Fibroblast of skin of back (primary cell): ENCODE data around the gene ZNF329.

Source experiments
- DNase-seq: peaks from one replicate; pipeline ENCODE4 v3.0.0-alpha.2; 2013

The ZNF329 gene

DNA sequence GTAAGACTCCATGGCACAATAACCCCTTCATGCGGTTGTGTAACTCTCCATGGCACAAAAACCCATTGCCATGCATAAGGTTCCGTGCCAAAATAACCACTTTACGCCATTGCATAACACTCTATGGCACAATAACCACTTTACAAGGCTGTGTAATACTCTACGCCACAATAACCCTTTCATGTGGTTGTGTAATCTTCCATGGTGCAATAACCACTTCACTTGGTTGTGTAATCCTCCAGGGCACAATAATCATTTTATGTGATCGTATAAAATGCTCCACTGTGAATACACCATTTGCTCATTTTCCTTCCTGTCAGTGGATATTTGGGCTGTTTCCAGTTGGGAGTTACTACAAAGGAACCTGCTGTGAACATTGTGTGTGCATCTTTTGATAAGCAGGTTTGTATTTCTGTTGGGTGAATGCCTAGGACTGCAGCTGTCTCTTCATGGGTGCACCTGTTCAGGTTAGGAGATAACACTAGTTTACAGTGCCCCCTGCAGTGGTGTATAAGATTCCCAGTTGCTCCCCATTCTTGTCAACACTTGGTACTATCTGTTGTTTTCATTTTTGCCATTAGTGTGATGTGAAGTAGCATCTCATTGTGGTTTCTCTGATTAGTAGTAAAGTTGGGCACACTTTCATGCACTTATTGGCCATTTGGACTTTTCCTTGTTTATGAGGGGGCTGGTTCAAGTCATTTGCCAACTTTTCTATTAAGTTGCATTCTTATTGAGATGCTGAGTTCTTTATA lies 31.4 kb downstream of the ZNF329 start:
- no peak for DNase-seq

- peak; percentile 20 for DNase-seq
These were observed 32.6 kb downstream of the ZNF329 start for GRCh38 chr19:58117841-58118575.

GRCh38 chr19:58108546-58108817 lies 42.1 kb downstream of the ZNF329 start:
- DNase-seq = no peak

GRCh38 chr19:58107778-58108545 lies 42.6 kb downstream of the ZNF329 start:
- DNase-seq = no peak

DNA sequence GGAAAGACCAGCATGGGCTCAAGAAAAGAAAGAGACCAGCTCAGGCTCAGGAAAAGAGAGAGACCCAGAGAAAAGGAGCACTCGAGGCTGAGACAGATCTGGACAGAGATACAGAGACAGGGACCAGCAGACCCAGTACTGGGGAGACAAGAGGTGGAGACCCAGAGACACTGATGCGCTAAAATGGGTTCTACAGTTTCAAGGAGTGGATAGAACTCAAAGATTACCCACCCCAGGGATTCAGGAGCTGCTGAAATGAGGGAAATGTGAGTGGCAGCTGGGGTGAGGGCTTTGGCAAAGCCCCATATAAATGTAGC lies 51.9 kb downstream of the ZNF329 start:
- no peak for DNase-seq

GRCh38 chr19:58097781-58098681 lies 52.6 kb downstream of the ZNF329 start, which contains the start of gene ZSCAN18:
ZSCAN18 (minus strand) TSS chr19:58098231; CDS start chr19:58090267, 7,964 bp downstream.
- peak; percentile 93 for DNase-seq

- DNase-seq = no peak
These were observed 53.2 kb downstream of the ZNF329 start for GRCh38 chr19:58097349-58097748.

DNA sequence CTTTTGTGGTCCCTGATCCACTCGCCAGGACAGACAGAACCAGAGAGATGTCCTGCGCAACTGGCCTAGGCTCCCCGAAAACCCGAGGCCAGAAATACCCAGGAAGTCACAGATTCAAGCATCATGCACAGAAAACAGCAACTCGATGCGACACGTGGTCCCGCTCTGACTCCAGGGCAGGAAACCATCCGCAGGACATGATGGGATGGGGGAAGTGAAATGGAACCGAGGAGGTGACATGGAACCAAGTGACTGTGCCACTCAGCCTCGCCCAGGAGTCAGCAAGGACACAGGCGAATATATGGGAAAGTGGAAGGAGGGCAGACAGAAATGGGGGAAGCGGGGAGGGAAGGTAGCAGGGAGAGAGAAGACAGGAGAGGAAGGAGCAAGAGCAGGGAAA lies 53.7 kb downstream of the ZNF329 start:
- no peak for DNase-seq

DNA sequence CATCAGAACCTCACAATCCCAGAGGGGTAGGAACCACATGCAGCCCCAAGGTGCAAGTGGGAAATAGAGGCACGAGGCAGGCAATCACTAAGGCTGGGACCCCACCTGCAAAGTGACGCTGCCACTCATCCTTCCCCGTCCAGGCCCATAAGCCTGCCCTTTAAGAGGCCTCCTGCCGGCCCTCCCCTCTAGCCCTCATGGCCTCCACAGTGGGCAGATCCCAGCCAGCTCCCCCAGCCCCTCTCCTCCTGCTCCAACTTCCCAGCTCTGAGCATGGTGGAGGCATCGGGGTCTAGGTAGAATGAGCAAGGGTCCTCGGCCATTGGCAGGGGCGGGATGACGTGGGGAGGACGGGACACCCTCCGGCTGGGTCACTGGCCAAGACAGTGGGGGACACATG lies 55.3 kb downstream of the ZNF329 start:
- no peak for DNase-seq

- no peak for DNase-seq
These were observed 57.5 kb downstream of the ZNF329 start for GRCh38 chr19:58093071-58093470.

DNA sequence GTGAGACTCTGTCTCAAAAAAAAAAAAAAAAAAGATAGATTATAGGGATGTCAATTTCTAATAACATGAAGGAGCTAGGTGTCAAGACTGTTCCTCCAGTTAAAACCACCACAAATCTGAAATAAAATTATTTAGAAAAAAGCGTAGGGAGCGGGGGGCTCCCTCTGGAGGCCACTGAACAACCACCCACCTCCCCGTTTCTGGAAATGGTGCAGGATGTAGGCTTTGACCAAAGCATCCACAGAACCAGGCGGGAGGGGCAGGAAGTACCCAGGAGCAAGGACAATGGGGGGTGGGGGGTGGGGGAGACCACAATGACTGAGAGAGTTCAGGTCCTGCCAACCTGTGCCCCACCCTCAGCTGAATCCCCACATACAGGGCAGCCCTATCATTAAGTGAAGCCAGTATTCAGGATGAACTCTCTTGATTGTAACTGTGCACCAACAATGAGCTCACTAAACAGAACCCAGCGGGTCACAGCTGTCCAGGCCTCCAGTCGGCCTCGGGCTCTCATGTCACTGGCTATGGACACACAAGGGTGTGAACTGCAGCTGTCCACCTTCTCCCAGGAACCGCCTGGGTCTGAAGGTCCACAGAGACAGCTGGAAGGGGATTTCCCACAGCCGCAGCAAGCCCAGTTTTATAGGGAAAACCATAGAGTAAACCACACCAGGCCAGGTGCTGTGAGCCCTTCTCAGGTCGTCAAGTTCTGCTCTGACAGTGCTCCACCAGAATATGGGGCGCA lies 59.2 kb downstream of the ZNF329 start:
- DNase-seq = no peak

DNA sequence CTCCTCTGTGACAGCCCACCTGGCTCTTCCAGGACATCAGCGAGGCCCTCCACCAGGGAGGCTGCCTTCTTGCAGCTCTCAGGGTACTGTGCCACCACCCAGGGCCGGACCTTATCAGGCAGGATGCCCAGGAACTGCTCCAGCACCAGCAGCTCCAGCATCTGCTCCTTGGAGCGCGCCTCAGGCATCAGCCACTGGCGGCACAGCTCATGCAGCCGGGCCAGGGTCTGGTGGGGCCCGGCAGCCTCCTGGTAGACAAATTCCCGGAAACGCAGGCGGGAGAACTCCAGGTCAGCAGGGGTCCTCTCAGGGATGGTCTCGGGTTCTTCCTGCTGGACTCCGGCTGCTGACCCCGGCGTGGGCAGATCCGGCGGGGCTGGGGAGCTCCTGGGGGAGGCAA lies 60.7 kb downstream of the ZNF329 start:
- DNase-seq = no peak

DNA sequence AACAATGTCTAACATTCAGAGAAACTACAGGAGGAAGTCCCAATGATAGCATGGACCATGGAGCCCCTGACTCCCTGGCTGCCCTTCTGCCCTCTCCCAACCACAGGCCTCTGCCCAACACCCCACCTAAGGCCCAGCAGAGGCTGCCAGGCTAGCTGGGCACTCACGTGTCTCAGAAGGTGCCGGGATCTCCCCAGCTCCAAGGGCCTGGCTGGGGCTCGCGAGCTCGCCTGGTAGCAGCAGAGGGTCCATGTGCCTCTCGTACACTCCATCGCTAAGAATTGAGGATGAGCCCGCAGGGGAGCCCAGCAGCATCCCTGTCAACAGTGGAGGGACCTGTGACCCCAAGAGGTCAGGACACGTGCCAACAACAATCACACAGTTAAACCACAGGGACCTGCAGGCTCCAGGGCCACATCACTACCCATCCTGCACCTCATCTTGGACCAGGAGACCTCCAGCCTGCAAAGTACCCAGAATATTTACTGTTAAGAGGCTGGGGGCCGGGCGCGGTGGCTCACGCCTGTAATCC lies 62.0 kb downstream of the ZNF329 start:
- no peak for DNase-seq

- DNase-seq = no peak
These were observed 63.5 kb downstream of the ZNF329 start for GRCh38 chr19:58086825-58087710.

- no peak for DNase-seq
These were observed 65.2 kb downstream of the ZNF329 start for GRCh38 chr19:58085348-58085875.

- no peak for DNase-seq
These were observed 65.8 kb downstream of the ZNF329 start for GRCh38 chr19:58084596-58085347.

GRCh38 chr19:58083021-58083420 lies 67.6 kb downstream of the ZNF329 start:
- DNase-seq = no peak

DNA sequence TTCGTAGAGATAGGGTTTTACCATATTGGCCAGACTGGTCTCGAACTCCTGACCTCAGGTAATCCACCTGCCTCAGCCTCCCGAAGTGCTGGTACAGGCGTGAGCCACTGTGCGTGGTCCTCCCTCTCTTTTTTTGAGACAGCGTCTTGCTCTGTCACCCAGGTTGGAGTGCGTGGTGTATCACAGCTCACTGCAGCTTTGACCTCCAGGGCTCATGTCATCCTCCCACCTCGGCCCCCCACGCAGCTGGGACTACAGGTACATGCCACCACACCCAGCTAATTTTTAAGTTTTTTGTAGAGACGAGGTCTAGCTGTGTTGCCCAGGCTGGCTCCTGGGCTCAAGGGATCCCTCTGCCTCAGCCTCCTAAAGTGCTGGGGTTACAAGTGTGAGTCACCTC lies 70.8 kb downstream of the ZNF329 start:
- DNase-seq = no peak
